Measurements from ENCODE around the gene MGST2. TPM values are rescaled to one million over a fixed set of nuclear protein-coding genes. Genes with fewer than 3 reads are reported as not detected.
A peak's percentile ranks its signal among the peaks of the same experiment; 100 is the strongest.

The MGST2 gene
- polyA plus RNA-seq, 1 donor (not counting 4 experiments of a cell fraction or from before 2014, with no cell fraction given): 57.6 TPM

- Histone ChIP-seq H3K4me3 (ENCODE audit: control insufficient read depth in 2 of 3, extremely low read depth in 1 of 3, insufficient read depth in 2 of 3, low read depth in 1 of 3, low read length in 3 of 3) (no peak overlapping the region), H3K27me3 (ENCODE audit: control insufficient read depth, extremely low read depth, insufficient read depth, low read length) (no peaks in the 10 kb centered on the region), H3K4me1 (ENCODE audit: control insufficient read depth, extremely low read depth, insufficient read depth, low read length) (peaks cover 28% of the 10 kb centered on the region), H3K79me2 (ENCODE audit: control insufficient read depth, insufficient read depth, low read length) (no peaks in the 10 kb centered on the region), H3K9me3 (ENCODE audit: control insufficient read depth, low read depth, low read length) (no peaks in the 10 kb centered on the region), H3K9ac (ENCODE audit: control insufficient read depth, extremely low read depth, insufficient read depth, low read length) (no peak overlapping the region), H3K9me1 (ENCODE audit: control insufficient read depth, extremely low read depth, insufficient read depth, low read length) (no peaks in the 10 kb centered on the region), H3K27ac (ENCODE audit: control insufficient read depth, insufficient read depth, low read length) (no peak overlapping the region), H3K36me3 (ENCODE audit: control insufficient read depth in 2 of 2, extremely low read depth in 1 of 2, insufficient read depth in 2 of 2, low read length in 2 of 2) (no peaks in the 10 kb centered on the region), H3K4me2 (ENCODE audit: control insufficient read depth, extremely low read depth, insufficient read depth, low read depth, low read length) (no peak overlapping the region), H4K20me1 (ENCODE audit: control insufficient read depth, extremely low read depth, insufficient read depth, low read length) (no peaks in the 10 kb centered on the region), H2AFZ (ENCODE audit: control insufficient read depth, low read length) (no peak overlapping the region)
- TF ChIP-seq EZH2 (IDR thresholded peaks at IDR 0.05; ENCODE audit: low read length) (no peak), CTCF (optimal IDR thresholded peaks at IDR 0.05 in 1 of 3, IDR thresholded peaks at IDR 0.05 in 1 of 3, conservative IDR thresholded peaks at IDR 0.05 in 1 of 3; ENCODE audit: extremely low read depth in 1 of 3, insufficient read depth in 2 of 3, low read length in 3 of 3) (no peak)
- no peak for DNase-seq (ENCODE audit: low read depth, low spot score)
- FAIRE-seq: no peak
- dilution Hi-C loops (cut with MboI; ENCODE audit: extremely low pct_ligation_motif_present, low sequenced_read_pairs): no loop called here
These were observed 22.4 kb upstream of the MGST2 start for GRCh38 chr4:139643042-139643895.

GRCh38 chr4:139645458-139645857 is 20.2 kb upstream of the MGST2 start:
- Histone ChIP-seq H3K9ac (ENCODE audit: control insufficient read depth, extremely low read depth, insufficient read depth, low read length) (no peak overlapping the region), H3K4me1 (ENCODE audit: control insufficient read depth, extremely low read depth, insufficient read depth, low read length) (peaks cover 28% of the 10 kb centered on the region), H3K27me3 (ENCODE audit: control insufficient read depth, extremely low read depth, insufficient read depth, low read length) (no peaks in the 10 kb centered on the region), H4K20me1 (ENCODE audit: control insufficient read depth, extremely low read depth, insufficient read depth, low read length) (no peaks in the 10 kb centered on the region), H3K36me3 (ENCODE audit: control insufficient read depth in 2 of 2, extremely low read depth in 1 of 2, insufficient read depth in 2 of 2, low read length in 2 of 2) (no peaks in the 10 kb centered on the region), H3K79me2 (ENCODE audit: control insufficient read depth, insufficient read depth, low read length) (no peaks in the 10 kb centered on the region), H3K27ac (ENCODE audit: control insufficient read depth, insufficient read depth, low read length) (peak overlapping the region; percentile 39), H3K9me3 (ENCODE audit: control insufficient read depth, low read depth, low read length) (no peaks in the 10 kb centered on the region), H3K9me1 (ENCODE audit: control insufficient read depth, extremely low read depth, insufficient read depth, low read length) (no peaks in the 10 kb centered on the region), H3K4me3 (ENCODE audit: control insufficient read depth in 2 of 3, extremely low read depth in 1 of 3, insufficient read depth in 2 of 3, low read depth in 1 of 3, low read length in 3 of 3) (no peak overlapping the region), H3K4me2 (ENCODE audit: control insufficient read depth, extremely low read depth, insufficient read depth, low read depth, low read length) (peak overlapping the region; percentile 29), H2AFZ (ENCODE audit: control insufficient read depth, low read length) (no peak overlapping the region)
- dilution Hi-C loops (cut with MboI; ENCODE audit: extremely low pct_ligation_motif_present, low sequenced_read_pairs): no loop called here
- TF ChIP-seq CTCF (optimal IDR thresholded peaks at IDR 0.05 in 1 of 3, IDR thresholded peaks at IDR 0.05 in 1 of 3, conservative IDR thresholded peaks at IDR 0.05 in 1 of 3; ENCODE audit: extremely low read depth in 1 of 3, insufficient read depth in 2 of 3, low read length in 3 of 3): no peak
- no peak for TF ChIP-seq EZH2 (IDR thresholded peaks at IDR 0.05; ENCODE audit: low read length)
- FAIRE-seq (peak; percentile 58), DNase-seq (ENCODE audit: low read depth, low spot score) (no peak)

All from keratinocyte (primary cell).